HFFc6 (cell line): ENCODE results near the gene TPO. TPM values are rescaled to one million over a fixed set of nuclear protein-coding genes. Genes with fewer than 3 reads are reported as not detected.

Experiments used
- DNase-seq: peaks from one replicate; pipeline ENCODE4 v3.0.0-alpha.2; 2018
- H3K27ac Mint-ChIP-seq: 2 replicates; pipeline ENCODE4 v1.8.0; 2020; ENCODE audit warnings: mild to moderate bottlenecking, mixed read lengths
- H3K27me3 Mint-ChIP-seq: 2 replicates; pipeline ENCODE4 v1.8.0; 2021; ENCODE audit warnings: mild to moderate bottlenecking, moderate library complexity, mixed read lengths; ENCODE audit not compliant: insufficient read depth
- H3K36me3 Mint-ChIP-seq: 2 replicates; pipeline ENCODE4 v1.8.0; 2021; ENCODE audit warnings: low read depth, mixed read lengths
- H3K4me1 Mint-ChIP-seq: 2 replicates; pipeline ENCODE4 v1.8.0; 2020; ENCODE audit warnings: low read depth, mixed read lengths
- H3K4me3 Mint-ChIP-seq: 2 replicates; pipeline ENCODE4 v1.8.0; 2020; ENCODE audit warnings: mild to moderate bottlenecking, moderate library complexity, mixed read lengths
- H3K9me3 Mint-ChIP-seq: 2 replicates; pipeline ENCODE4 v1.8.0; 2020; ENCODE audit warnings: mild to moderate bottlenecking, mixed read lengths
- CTCF ChIP-seq: fragments of 200-600 bp; sonication (generic); IDR thresholded peaks from 2 replicates; pipeline ENCODE4 v1.5.0; 2021; ENCODE audit warnings: antibody characterized with exemption, mild to moderate bottlenecking
- total RNA-seq, 6 experiments: library from RNA; stranded (reverse); fragmentation: NEBNext Ultra II Directional; extraction: Animal tissue kit (Norgen Biotek cat#: 25700); gene quantifications; 2 replicates in 1 of 6; 3 replicates in 5 of 6; pipeline ENCODE4 v1.2.3, GENCODE V29; 2021

TPO gene
- total RNA-seq, 6 experiments from 2014 or later = not detected

GRCh38 chr2:1584691-1585485, 171.6 kb downstream of the TPO start:
- H3K4me1 Mint-ChIP-seq = peaks cover 14% of the 10 kb centered on the region
- TF ChIP-seq CTCF = peak; percentile 48; the same call in 1 of the 2 replicates
- no peak overlapping the region for H3K4me3 Mint-ChIP-seq
- peaks cover 4% of the 10 kb centered on the region; the same call in 1 of the 2 replicates for H3K27me3 Mint-ChIP-seq
- H3K27ac Mint-ChIP-seq = no peak overlapping the region
- no peaks in the 10 kb centered on the region; the same call in 1 of the 2 replicates for H3K9me3 Mint-ChIP-seq
- peaks cover under 1% of the 10 kb centered on the region; the same call in 1 of the 2 replicates for H3K36me3 Mint-ChIP-seq
- DNase-seq = peak; percentile 5

- H3K27ac Mint-ChIP-seq = no peak overlapping the region
- H3K9me3 Mint-ChIP-seq = no peaks in the 10 kb centered on the region; the same call in 1 of the 2 replicates
- H3K4me3 Mint-ChIP-seq = no peak overlapping the region
- peaks cover 8% of the 10 kb centered on the region; the same call in 1 of the 2 replicates for H3K4me1 Mint-ChIP-seq
- DNase-seq = no peak
- H3K36me3 Mint-ChIP-seq = peaks cover 7% of the 10 kb centered on the region; the same call in 1 of the 2 replicates
- TF ChIP-seq CTCF = no peak
- peaks cover 12% of the 10 kb centered on the region for H3K27me3 Mint-ChIP-seq
These were observed 172.4 kb downstream of the TPO start for GRCh38 chr2:1585635-1586034.

DNA sequence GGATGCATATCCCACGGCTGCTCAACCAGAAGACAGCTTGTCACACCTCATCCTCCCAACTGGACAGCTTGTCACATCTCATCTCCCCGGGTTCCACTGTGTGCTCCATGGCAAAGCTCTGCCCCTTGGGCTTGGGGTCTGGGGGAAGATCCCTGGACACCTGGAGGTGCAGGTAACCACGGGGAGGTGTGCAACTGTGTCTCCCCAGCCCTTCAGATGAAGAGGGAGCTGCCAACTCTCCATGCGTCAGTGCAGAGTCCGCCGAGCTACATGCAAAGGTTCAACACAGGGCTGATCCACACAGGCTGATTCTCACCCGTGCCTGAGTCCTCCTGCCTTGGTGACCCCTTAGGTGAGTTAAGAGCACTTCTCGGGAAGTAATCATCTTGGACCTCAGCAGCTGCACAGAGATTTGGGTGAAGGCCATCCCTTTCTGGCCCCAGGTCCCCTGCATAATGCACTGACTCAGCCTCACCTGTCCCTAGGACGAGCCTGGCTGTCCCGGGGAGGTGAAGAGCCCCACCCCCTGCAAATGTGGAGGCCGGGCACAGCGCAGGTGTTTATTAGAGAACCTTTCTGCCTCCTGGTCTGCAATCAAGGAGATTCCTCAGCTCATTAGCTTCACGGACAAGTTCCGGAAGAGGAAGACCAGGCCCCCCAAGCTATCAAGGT, 173.1 kb downstream of the TPO start:
- H3K9me3 Mint-ChIP-seq = no peaks in the 10 kb centered on the region; the same call in 1 of the 2 replicates
- DNase-seq = no peak

DNA sequence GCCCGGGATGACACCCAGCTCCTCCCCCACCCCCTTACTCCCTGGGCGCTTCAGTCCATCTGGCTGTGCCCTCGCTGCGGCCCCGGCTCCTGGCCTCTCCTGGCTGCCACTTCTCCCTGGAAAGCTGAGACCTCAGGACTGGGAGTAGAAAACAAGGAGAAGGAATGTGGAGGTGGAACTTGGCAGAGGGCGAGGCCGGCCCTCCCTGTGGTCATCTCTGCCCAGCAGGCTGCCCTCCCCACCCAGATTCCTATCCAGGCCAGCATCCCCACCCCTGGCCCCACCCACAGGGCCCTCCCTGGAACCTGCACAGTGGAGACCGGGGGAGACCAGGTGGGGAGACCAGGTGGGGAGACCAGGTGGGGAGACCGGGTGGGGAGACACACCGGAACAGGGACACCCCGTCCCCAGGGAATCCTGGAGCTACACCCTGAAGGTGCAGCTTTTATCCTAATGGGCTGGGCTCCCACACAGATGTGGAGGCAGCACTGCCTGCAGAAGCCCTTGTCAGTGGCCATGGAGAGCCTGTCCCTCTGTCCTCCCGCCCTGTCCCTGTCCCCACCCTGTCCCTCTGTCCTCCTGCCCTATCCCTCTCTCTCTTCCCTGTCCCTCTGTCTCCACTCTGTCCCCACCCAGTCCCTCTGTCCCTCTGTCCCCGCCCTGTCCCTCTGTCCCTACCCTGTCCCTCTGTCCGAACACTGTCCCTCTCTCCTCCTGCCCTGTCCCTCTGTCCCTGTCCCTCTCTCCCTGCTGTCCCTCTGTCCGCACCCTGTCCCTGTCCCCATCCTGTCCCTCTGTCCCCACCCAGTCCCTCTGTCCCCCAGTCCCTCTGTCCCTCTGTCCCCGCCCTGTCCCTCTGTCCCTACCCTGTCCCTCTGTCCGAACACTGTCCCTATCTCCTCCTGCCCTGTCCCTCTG, 173.9 kb downstream of the TPO start:
- Mint-ChIP-seq H3K4me3 (no peak overlapping the region), H3K27me3 (peaks cover 17% of the 10 kb centered on the region), H3K27ac (no peak overlapping the region), H3K9me3 (no peaks in the 10 kb centered on the region; the same call in 1 of the 2 replicates), H3K36me3 (peaks cover 7% of the 10 kb centered on the region; the same call in 1 of the 2 replicates), H3K4me1 (peaks cover 5% of the 10 kb centered on the region; the same call in 1 of the 2 replicates)
- no peak for DNase-seq
- no peak for TF ChIP-seq CTCF

More for the DNA sequence above, 173.1 kb downstream of the TPO start:
- no peak overlapping the region for H3K4me3 Mint-ChIP-seq
- TF ChIP-seq CTCF = no peak
- H3K36me3 Mint-ChIP-seq = peaks cover 7% of the 10 kb centered on the region; the same call in 1 of the 2 replicates
- H3K27ac Mint-ChIP-seq = no peak overlapping the region
- peaks cover 8% of the 10 kb centered on the region; the same call in 1 of the 2 replicates for H3K4me1 Mint-ChIP-seq
- H3K27me3 Mint-ChIP-seq = peaks cover 15% of the 10 kb centered on the region
